B cell (primary cell): ENCODE results near the gene RNU6-7. TPM values are rescaled to one million over a fixed set of nuclear protein-coding genes. Genes with fewer than 3 reads are reported as not detected.

Experiments used
- ATAC-seq: fragments of 200-7000 bp; cut with Tn5 transposase; one replicate; pipeline ENCODE4 v1.10.0; 2021; ENCODE audit warnings: low read depth, mild to moderate bottlenecking, moderate number of reproducible peaks, moderate library complexity
- CTCF ChIA-PET: fragments of 350-600 bp; sonication (Branson Sonifier 250); formaldehyde crosslinking; loops from one replicate; lab custom pipeline; 2021; ENCODE audit warnings: antibody characterized with exemption, inconsistent platforms; lab: Charles Lee
- POLR2A ChIA-PET: fragments of 350-600 bp; sonication (Branson Sonifier 250); formaldehyde crosslinking; loops from one replicate; lab custom pipeline; 2021; ENCODE audit warnings: antibody characterized with exemption; lab: Charles Lee
- DNase-seq: peaks from one replicate; pipeline ENCODE4 v3.0.0; 2013
- H2AFZ ChIP-seq: 2 replicates; pipeline ENCODE4 v1.6.1; 2012; ENCODE audit warnings: mild to moderate bottlenecking, low read depth, low read length; ENCODE audit not compliant: insufficient read depth, poor library complexity, severe bottlenecking
- H3K27ac ChIP-seq, 2 donors: 1 replicate in 1 of 2; 2 replicates in 1 of 2; pipeline ENCODE4 v1.5.1; 2012 to 2013; ENCODE audit warnings: low read length in 2 of 2, mild to moderate bottlenecking in 2 of 2, moderate library complexity in 1 of 2
- H3K27me3 ChIP-seq, 4 experiments: fragments of 200-600 bp in 1 of 4; sonication (generic) in 1 of 4; replicated peaks in 1 of 4; 1 replicate in 2 of 4; 2 replicates in 2 of 4; pipeline versions ENCODE4 v1.6.1 to v1.7.0; 2013 to 2016; ENCODE audit warnings: low read length in 3 of 4, mild to moderate bottlenecking in 2 of 4, mixed read lengths in 1 of 4, moderate library complexity in 1 of 4; ENCODE audit not compliant: insufficient read depth in 4 of 4, control insufficient read depth in 3 of 4; ENCODE audit errors: control extremely low read depth in 1 of 4
- H3K36me3 ChIP-seq, 2 experiments: replicated peaks in 1 of 2; 1 replicate in 1 of 2; 2 replicates in 1 of 2; pipeline versions ENCODE4 v1.6.1 to v1.7.1; 2013; ENCODE audit warnings: low read length in 1 of 2; ENCODE audit not compliant: insufficient read depth in 2 of 2, control insufficient read depth in 1 of 2; ENCODE audit errors: control extremely low read depth in 1 of 2, extremely low read depth in 1 of 2
- H3K4me1 ChIP-seq, 2 donors: fragments of 200-600 bp in 1 of 2; sonication (generic) in 1 of 2; 1 replicate in 1 of 2; 2 replicates in 1 of 2; pipeline versions ENCODE4 v1.5.1 to v1.6.1; 2013 to 2017; ENCODE audit warnings: low read length in 2 of 2; ENCODE audit not compliant: control insufficient read depth in 2 of 2, insufficient read depth in 2 of 2
- H3K4me2 ChIP-seq: replicated peaks from 2 replicates; pipeline ENCODE3; 2012; ENCODE audit warnings: mild to moderate bottlenecking, low read depth, low read length; ENCODE audit not compliant: poor library complexity, severe bottlenecking
- H3K4me3 ChIP-seq, 5 experiments: fragments of 200-600 bp in 1 of 5; sonication (generic) in 1 of 5; 1 replicate in 3 of 5; 2 replicates in 2 of 5; pipeline versions ENCODE4 v1.5.1 to v1.7.0; 2011 to 2016; ENCODE audit warnings: low read length in 4 of 5, mild to moderate bottlenecking in 4 of 5, low read depth in 2 of 5, control low read depth in 1 of 5, moderate library complexity in 1 of 5; ENCODE audit not compliant: insufficient read depth in 1 of 5; ENCODE audit errors: control extremely low read depth in 1 of 5, extremely low read depth in 1 of 5
- H3K79me2 ChIP-seq: fragments of 200-600 bp; sonication (generic); one replicate; pipeline ENCODE4 v1.6.0; 2016; ENCODE audit warnings: low read length; ENCODE audit not compliant: control insufficient read depth, insufficient read depth
- H3K9ac ChIP-seq: fragments of 200-600 bp; sonication (generic); 2 replicates; pipeline ENCODE4 v1.6.1; 2017; ENCODE audit warnings: mild to moderate bottlenecking, low read length, moderate library complexity
- H3K9me3 ChIP-seq, 3 donors: one replicate each; pipeline versions ENCODE4 v1.6.1 to v1.7.1; 2013; ENCODE audit warnings: low read length in 2 of 3; ENCODE audit not compliant: control insufficient read depth in 2 of 3, insufficient read depth in 1 of 3; ENCODE audit errors: control extremely low read depth in 1 of 3
- H4K20me1 ChIP-seq: 2 replicates; pipeline ENCODE4 v1.6.0; 2012; ENCODE audit warnings: mild to moderate bottlenecking, low read length; ENCODE audit not compliant: insufficient read depth, control insufficient read depth, poor library complexity, severe bottlenecking
- H3K27ac Mint-ChIP-seq: one replicate; pipeline ENCODE4 v1.8.0; 2021; ENCODE audit warnings: mixed read lengths
- H3K27me3 Mint-ChIP-seq: one replicate; pipeline ENCODE4 v1.8.0; 2021; ENCODE audit warnings: mixed read lengths
- H3K4me1 Mint-ChIP-seq: one replicate; pipeline ENCODE4 v1.8.0; 2021; ENCODE audit warnings: mixed read lengths
- H3K4me3 Mint-ChIP-seq: one replicate; pipeline ENCODE4 v1.8.0; 2021; ENCODE audit warnings: mixed read lengths
- H3K9me3 Mint-ChIP-seq: one replicate; pipeline ENCODE4 v1.8.0; 2022; ENCODE audit warnings: mixed read lengths; ENCODE audit not compliant: insufficient read depth
- EZH2 ChIP-seq: IDR thresholded peaks from 2 replicates; pipeline ENCODE4 v1.6.1; 2012; ENCODE audit warnings: borderline replicate concordance, low read depth, mild to moderate bottlenecking, moderate library complexity, low read length; ENCODE audit not compliant: insufficient read depth, poor library complexity, severe bottlenecking
- WGBS: methylation state at CpG from one replicate; pipeline ENCODE4 v1.1.5; 2013; ENCODE audit warnings: missing lambda C conversion rate; ENCODE audit not compliant: insufficient coverage; 5-methylcytosine and 5-hydroxymethylcytosine counted together
- intact Hi-C: fragments of 100-400 bp; cut with micrococcal nuclease; formaldehyde crosslinking; loops from one replicate; pipeline ENCODE4 v1.10.0; 2022
- polyA plus RNA-seq: library from polyadenylated mRNA; depleted of rRNA; stranded (reverse); fragments of >200 nt; gene quantifications from 2 replicates; pipeline ENCODE4 v1.2.3, GENCODE V29; 2012
- total RNA-seq, 2 donors: library from RNA; stranded (reverse); fragments of 120-200 nt in 1 of 2; gene quantifications; 1 replicate in 1 of 2; 2 replicates in 1 of 2; pipeline versions ENCODE4 v1.2.3 to v1.2.4, GENCODE V29; 2013 to 2022
- TF ChIP-seq, protein P1 (sequence below): fragments of 200-600 bp; IDR thresholded peaks from one replicate; pipeline ENCODE4 v1.8.0; 2022; ENCODE audit warnings: antibody characterized with exemption, mild to moderate bottlenecking

The RNU6-7 gene
- total and polyA plus RNA-seq, 2 donors (not counting 1 experiment from before 2014, with no cell fraction given): not detected

DNA sequence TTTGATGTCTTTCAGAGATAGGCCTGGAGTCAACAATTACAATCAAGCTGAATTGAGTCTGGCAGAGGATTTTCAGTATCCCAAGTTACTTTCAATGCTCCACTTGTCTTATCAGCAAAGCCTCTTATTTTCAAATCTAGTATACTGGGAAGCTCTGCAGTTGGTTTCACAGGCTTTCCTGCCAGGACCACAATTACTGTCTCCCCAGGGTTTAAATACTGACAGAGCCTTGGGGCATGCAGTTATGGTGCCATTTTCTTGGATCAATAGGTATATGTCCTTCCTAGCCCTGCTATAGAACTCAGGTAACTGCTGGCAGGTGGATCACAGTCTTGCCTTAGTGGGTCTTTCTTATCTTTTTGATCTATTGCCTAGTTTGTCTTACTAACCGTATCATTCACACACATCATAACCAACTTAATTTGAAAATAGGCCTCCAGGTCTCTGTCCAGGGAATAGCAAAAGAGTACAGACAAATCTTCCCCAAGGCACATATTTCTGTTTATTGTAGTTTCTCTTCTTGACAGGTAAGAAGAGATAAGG is 23.6 kb downstream of the RNU6-7 start:
- TF ChIP-seq EZH2: no peak
- TF ChIP-seq, protein P1, sequence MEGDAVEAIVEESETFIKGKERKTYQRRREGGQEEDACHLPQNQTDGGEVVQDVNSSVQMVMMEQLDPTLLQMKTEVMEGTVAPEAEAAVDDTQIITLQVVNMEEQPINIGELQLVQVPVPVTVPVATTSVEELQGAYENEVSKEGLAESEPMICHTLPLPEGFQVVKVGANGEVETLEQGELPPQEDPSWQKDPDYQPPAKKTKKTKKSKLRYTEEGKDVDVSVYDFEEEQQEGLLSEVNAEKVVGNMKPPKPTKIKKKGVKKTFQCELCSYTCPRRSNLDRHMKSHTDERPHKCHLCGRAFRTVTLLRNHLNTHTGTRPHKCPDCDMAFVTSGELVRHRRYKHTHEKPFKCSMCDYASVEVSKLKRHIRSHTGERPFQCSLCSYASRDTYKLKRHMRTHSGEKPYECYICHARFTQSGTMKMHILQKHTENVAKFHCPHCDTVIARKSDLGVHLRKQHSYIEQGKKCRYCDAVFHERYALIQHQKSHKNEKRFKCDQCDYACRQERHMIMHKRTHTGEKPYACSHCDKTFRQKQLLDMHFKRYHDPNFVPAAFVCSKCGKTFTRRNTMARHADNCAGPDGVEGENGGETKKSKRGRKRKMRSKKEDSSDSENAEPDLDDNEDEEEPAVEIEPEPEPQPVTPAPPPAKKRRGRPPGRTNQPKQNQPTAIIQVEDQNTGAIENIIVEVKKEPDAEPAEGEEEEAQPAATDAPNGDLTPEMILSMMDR: no peak
- no CpG with 5 or more reads among the region's 1 CpG for WGBS
- no peaks in the 10 kb centered on the region for H4K20me1 ChIP-seq
- H3K27me3 ChIP-seq: no peaks in the 10 kb centered on the region
- POLR2A ChIA-PET: interaction anchor here (0.7 kb wide), 1 partner anchor 149 kb away, joined by 4 read pairs; no protein-coding TSS in a partner anchor
- Mint-ChIP-seq H3K4me1 (peaks cover 1% of the 10 kb centered on the region), H3K4me3 (no peak overlapping the region), H3K9me3 (no peaks in the 10 kb centered on the region), H3K27ac (no peak overlapping the region), H3K27me3 (peaks cover 20% of the 10 kb centered on the region)
- no peak overlapping the region for H2AFZ ChIP-seq
- no peak overlapping the region for H3K9ac ChIP-seq
- H3K4me2 ChIP-seq: no peak overlapping the region
- no peaks in the 10 kb centered on the region for H3K9me3 ChIP-seq
- no peaks in the 10 kb centered on the region for H3K4me1 ChIP-seq
- no peak for ATAC-seq
- intact Hi-C loops: no loop called here
- H3K27ac ChIP-seq: no peak overlapping the region
- no peaks in the 10 kb centered on the region for H3K79me2 ChIP-seq
- no peak for DNase-seq
- CTCF ChIA-PET: interaction anchor here (0.9 kb wide), 1 partner anchor 152 kb away, joined by 4 read pairs; no protein-coding TSS in a partner anchor
- H3K4me3 ChIP-seq: no peak overlapping the region
- no peaks in the 10 kb centered on the region for H3K36me3 ChIP-seq

DNA sequence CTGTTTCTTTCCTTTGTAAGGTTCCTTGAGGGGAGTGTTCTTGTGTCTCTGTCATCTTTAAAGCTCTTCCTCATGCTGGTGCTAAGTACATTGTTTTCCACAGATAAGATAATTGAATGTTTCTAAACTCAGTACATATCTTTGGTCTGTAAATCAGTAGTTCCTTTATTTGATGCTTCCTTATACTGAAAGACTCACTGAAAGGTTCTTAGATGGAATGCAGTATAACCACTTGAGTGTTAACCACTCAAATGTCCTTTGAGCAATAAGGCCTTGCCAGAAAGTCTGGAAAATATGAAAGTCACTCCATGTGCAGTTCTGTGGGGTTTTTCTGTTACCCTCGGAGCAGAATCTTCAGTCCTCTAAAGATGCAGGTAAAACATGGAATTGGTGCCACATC is 24.2 kb downstream of the RNU6-7 start:
- no peaks in the 10 kb centered on the region for H4K20me1 ChIP-seq
- no peak for DNase-seq
- H3K9me3 ChIP-seq: no peaks in the 10 kb centered on the region
- Mint-ChIP-seq H3K4me3 (no peak overlapping the region), H3K27ac (no peak overlapping the region), H3K9me3 (no peaks in the 10 kb centered on the region), H3K4me1 (peaks cover 1% of the 10 kb centered on the region), H3K27me3 (peaks cover 20% of the 10 kb centered on the region)
- no peak for TF ChIP-seq EZH2
- TF ChIP-seq, protein P1: no peak
- no peaks in the 10 kb centered on the region for H3K79me2 ChIP-seq
- H3K4me2 ChIP-seq: no peak overlapping the region
- no peak overlapping the region for H2AFZ ChIP-seq
- CTCF ChIA-PET: no interaction called here
- no peaks in the 10 kb centered on the region for H3K36me3 ChIP-seq
- no peak overlapping the region for H3K27ac ChIP-seq
- POLR2A ChIA-PET: no interaction called here
- no peak overlapping the region for H3K4me3 ChIP-seq
- H3K9ac ChIP-seq: no peak overlapping the region
- H3K4me1 ChIP-seq: no peaks in the 10 kb centered on the region
- intact Hi-C loops: no loop called here
- ATAC-seq: no peak
- no peaks in the 10 kb centered on the region for H3K27me3 ChIP-seq
- WGBS: no CpG with 5 or more reads among the region's 1 CpG
